ENCODE results near the gene KLHL30.

The KLHL30 gene

DNA sequence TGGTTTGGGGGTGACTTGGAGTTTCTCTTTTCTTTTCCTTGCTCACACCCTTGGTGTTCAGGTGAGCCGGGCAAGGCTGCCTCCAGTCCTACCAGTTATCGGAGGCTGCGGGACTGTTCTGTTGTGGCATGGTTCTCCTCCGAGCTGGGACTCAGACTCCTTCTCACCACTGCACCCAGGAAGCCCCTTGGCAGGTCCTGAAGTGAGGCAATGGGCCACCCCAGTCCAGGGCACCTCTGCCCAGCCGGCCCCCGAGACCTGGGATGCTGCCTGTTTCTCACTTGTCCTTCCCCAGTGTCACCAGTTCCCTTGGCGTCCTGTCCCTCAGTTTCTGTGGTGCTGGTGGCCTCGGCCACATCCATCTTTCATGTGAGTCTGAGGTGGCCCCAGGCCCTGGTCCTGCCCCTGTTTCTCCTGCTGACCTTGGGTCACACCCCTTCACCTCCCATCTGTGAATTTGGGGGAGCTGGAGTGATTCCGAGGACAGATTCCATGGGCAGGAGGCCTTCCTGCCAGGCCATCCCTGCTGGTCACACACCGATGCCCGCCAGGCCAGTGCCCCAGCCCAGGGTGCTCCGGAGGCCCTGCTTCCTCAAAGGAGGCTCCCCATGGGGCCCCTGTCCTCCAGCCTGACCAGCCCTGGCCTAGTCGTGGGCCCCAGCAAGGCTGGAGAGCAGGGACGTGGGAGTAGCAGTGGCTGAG lies 6.6 kb upstream of the KLHL30 start:
- no peak for DNase-seq (ENCODE audit: low read depth)

GRCh38 chr2:238132463-238133450 lies 5.7 kb upstream of the KLHL30 start:
- DNase-seq (ENCODE audit: low read depth): no peak

DNA sequence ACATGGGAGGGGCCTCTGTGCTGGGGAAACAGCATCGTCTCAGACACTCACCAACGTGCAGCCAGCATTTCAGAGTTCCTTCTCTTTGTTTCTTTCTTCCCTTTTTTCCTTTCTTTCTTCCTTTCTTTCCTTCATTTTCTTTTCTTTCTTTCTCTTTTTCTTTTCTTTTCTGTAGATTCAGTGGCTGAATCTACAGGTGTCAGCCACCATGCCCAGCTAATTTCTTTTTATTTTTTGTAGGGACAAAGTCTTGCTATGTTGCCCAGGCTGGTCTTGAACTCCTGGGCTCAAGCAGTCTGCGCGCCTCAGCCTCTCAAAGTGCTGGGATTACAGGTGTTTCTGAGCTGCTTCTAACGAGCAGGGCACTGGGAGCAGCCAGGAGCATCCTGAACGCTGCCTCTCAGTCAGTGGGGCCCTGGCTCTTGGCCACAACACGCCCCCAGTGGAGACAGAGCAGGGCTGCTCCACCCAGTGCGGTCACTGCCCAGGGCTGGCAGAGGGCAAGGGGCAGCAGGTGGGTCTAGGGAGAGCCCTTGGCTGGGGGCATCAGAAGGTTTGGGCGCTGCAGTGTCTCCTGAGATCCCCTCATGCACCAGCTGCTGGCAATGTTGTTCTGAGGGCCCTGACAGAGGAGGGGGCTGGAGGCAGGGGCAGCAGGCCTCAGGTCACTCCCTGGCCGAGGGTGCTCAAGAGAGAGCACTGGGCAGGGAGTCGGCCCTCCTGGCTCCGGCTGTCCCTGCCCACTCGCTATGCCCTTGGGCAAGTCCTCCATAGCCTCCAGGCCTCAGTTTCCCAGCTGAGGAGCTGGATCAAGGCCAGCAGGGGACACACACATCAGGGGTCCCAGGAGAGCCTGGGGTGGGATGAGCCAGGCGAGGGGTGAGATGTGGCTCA lies 4.7 kb upstream of the KLHL30 start:
- no peak for DNase-seq (ENCODE audit: low read depth)

DNA sequence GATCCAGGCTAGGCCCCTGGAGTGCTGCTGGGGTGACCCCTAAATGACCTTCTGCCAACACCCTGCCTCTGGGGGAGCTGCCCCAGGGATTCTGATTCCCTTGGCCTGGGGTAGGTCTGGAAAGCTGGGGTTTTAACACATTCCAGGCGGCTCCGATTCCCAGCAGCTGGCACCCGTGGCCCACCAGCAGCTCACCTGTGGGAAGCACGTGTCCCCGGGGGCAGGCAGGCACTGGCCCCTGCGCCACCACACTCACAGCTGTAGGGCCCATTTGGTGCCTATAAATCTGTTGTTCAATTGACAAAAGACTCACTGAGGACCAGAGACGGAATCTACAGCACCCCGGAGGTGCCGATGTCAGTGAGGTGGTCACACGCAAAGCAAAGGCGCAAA lies 4.1 kb upstream of the KLHL30 start:
- no peak for DNase-seq (ENCODE audit: low read depth)

GRCh38 chr2:238135601-238136150 lies 2.8 kb upstream of the KLHL30 start:
- no peak for DNase-seq (ENCODE audit: low read depth)

GRCh38 chr2:238136820-238137537 lies 1.5 kb upstream of the KLHL30 start:
- DNase-seq (ENCODE audit: low read depth): no peak

GRCh38 chr2:238137885-238138284 lies 583 bp upstream of the KLHL30 start:
- DNase-seq (ENCODE audit: low read depth): no peak

GRCh38 chr2:238139196-238140039 lies 950 bp downstream of the KLHL30 start:
- DNase-seq (ENCODE audit: low read depth): no peak

DNA sequence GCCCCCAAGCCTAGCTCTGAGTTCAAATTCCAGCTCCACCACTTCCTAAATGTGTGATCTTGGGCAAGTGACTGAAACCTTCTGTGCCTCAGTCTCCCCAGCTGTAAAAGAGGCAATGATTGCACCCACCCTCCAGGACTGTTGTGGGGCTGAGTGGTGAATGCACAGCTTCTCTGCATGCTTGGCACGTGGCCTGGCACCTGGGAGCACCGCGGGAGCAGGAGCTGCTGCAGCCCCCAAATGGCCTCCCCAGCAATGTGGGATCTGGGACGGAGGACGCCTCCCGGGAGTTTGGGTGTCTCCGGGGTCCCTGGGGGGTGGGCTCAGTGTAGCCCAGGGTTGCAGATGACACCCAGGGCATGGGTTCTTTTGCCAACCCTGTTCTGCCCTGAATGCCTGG lies 1.6 kb downstream of the KLHL30 start:
- DNase-seq (ENCODE audit: low read depth): no peak

GRCh38 chr2:238140721-238141540 lies 2.5 kb downstream of the KLHL30 start:
- no peak for DNase-seq (ENCODE audit: low read depth)

DNA sequence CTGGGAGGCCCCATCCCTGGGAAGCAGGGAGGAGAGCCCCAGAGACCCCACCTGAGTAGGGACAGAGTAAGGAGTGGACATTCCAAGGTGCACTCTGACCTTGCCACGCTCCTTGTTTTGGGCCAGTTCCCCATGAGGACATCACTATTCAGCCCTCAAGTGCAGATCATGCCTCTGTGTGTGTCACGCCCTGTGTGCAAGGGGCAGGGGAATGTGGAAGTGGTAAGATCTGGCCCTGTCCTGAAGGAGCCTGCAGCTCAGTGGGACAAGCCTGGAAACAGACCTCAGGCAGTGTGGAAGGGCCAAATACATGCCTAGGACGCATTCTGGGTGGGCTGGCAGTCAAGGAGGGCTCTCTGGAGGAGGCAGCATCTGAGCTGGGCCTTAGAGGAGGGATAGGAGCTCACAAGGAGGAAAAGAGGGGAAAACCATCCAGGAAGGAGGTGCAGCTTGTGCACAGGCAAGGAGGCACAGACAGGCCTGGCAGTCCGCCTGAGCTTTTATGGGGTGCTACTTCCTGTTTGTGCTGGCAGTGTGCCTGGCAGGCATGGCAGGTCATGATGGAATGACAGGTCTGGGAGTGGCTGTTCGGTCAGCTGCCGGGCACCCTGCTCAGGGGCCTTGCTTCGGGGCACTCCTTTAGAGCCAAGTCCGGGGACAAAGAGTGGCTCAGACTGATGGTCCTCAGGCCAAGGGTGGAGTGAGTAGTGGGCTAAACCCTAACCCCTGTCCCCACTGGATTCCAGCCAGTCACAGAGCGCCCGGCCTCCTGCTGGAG lies 3.3 kb downstream of the KLHL30 start:
- no peak for DNase-seq (ENCODE audit: low read depth)

DNA sequence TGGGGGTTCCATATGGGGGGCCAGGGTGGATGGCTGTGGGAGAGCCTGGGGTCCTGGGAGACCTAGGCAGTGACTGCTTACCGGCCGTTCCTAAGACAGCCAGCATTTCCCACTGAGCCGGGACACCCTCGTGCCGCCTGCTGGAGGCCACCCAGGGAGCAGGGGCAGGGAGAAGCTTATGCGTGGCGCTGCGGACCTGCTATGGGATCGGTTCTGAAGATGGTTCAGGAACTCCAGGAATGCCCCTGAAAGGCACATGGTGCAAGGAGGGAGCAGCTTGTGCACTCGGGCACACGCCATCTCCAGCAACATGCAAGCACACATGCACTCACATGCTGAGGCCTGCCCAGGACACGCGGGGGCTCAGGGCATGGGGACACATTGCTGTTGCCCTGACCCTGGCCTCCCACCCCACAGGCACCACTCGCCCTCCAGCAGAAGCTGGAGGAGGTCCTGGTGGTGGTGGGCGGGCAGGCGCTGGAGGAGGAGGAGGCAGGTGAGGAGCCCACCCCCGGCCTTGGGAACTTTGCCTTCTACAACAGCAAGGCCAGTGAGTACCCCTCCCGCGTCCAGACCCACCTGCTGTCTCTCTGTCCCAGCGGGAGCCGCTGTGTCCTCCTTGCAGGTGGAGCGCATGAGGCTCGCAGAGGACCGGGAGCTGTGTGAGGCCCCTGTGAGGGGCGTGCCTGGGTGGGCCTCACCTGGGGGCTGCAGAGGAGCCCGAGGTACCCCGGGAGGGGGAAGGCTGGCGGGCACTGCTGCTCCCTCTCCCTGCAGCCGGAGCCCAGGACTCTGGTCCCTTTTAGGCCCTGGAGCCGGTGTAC lies 4.1 kb downstream of the KLHL30 start:
- DNase-seq (ENCODE audit: low read depth): no peak

GRCh38 chr2:238143239-238143951 lies 4.9 kb downstream of the KLHL30 start:
- DNase-seq (ENCODE audit: low read depth): no peak

- no peak for DNase-seq (ENCODE audit: low read depth)
These were observed 5.8 kb downstream of the KLHL30 start for GRCh38 chr2:238144262-238144661.

- DNase-seq (ENCODE audit: low read depth): no peak
These were observed 6.6 kb downstream of the KLHL30 start for GRCh38 chr2:238145046-238145445.

DNA sequence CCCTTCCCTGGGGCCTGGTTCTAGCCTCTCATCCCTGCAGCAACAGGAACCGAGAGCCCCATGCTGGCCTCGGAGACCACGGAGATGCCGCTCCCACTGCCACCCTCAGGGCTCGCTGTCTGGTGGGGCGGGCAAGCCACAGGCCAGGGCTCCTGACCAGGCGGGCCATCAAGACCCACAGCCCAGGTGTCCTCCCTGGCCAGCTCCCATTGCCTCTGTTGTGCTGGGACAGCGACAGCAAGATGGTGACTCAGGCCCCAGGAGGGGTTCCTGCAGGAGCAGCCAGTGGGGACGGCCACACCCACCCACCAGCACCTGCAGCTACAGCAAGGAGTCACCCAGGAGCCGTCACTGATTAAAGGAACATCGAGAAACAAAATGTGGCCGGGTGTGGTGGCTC lies 7.4 kb downstream of the KLHL30 start:
- no peak for DNase-seq (ENCODE audit: low read depth)
